ENCODE measurements around the gene ZFYVE28. TPM values are rescaled to one million over a fixed set of nuclear protein-coding genes. Genes with fewer than 3 reads are reported as not detected.

Gene ZFYVE28
- total RNA-seq, 3 donors from 2014 or later (not counting 1 experiment from before 2014, with no cell fraction given): 85.4 to 107 (median 104) TPM

- Histone ChIP-seq H3K27me3 (ENCODE audit: control insufficient read depth, insufficient read depth, low read length) (no peaks in the 10 kb centered on the region), H3K9me3 (ENCODE audit: control insufficient read depth, insufficient read depth, low read length) (no peaks in the 10 kb centered on the region), H3K36me3 (ENCODE audit: control insufficient read depth, insufficient read depth, low read length) (no peaks in the 10 kb centered on the region), H3K4me1 (ENCODE audit: control insufficient read depth, insufficient read depth, low read length) (peaks cover 40% of the 10 kb centered on the region), H3K27ac (ENCODE audit: low read length) (peak overlapping the region; percentile 72), H3K4me3 (ENCODE audit: low read length) (no peak overlapping the region)
- ATAC-seq (no peak), DNase-seq (no peak)
- no peaks in the 10 kb centered on the region for H3K27me3 Mint-ChIP-seq (ENCODE audit: low read depth in 2 of 2)
- intact Hi-C loops (cut with micrococcal nuclease): loop anchor here (2.0 kb wide), 1 partner anchor 64 kb away; no protein-coding TSS in a partner anchor
- H3K4me1 Mint-ChIP-seq: peaks cover 11 to 22% of the 10 kb centered on the region in 2 donors
- WGBS (ENCODE audit: insufficient coverage): 80% methylated on average over 9 of the region's 9 CpGs
- no peaks in the 10 kb centered on the region for H3K36me3 Mint-ChIP-seq
- peak overlapping the region; percentile 95 for H3K27ac Mint-ChIP-seq
- H3K9me3 Mint-ChIP-seq: no peaks in the 10 kb centered on the region
- TF ChIP-seq CTCF (IDR thresholded peaks at IDR 0.05): no peak
- H3K4me3 Mint-ChIP-seq: peak overlapping the region; percentile 87
Observed at GRCh38 chr4:2290488-2290887, 128.0 kb downstream of the ZFYVE28 start.

- no peaks in the 10 kb centered on the region for H3K27me3 Mint-ChIP-seq (ENCODE audit: low read depth in 2 of 2)
- peak overlapping the region; percentile 78 for H3K4me3 Mint-ChIP-seq
- Histone ChIP-seq H3K36me3 (ENCODE audit: control insufficient read depth, insufficient read depth, low read length) (no peaks in the 10 kb centered on the region), H3K27me3 (ENCODE audit: control insufficient read depth, insufficient read depth, low read length) (no peaks in the 10 kb centered on the region), H3K4me1 (ENCODE audit: control insufficient read depth, insufficient read depth, low read length) (peaks cover 40% of the 10 kb centered on the region), H3K27ac (ENCODE audit: low read length) (peak overlapping the region; percentile 72), H3K4me3 (ENCODE audit: low read length) (no peak overlapping the region), H3K9me3 (ENCODE audit: control insufficient read depth, insufficient read depth, low read length) (no peaks in the 10 kb centered on the region)
- no peaks in the 10 kb centered on the region for H3K9me3 Mint-ChIP-seq
- ATAC-seq (no peak), DNase-seq (peak in 1 of 2 donors; percentile 16)
- no peaks in the 10 kb centered on the region for H3K36me3 Mint-ChIP-seq
- no peak for TF ChIP-seq CTCF (IDR thresholded peaks at IDR 0.05)
- intact Hi-C loops (cut with micrococcal nuclease): loop anchor here (2.0 kb wide), 1 partner anchor 65 kb away; no protein-coding TSS in a partner anchor
- 92% methylated on average over 11 of the region's 11 CpGs for WGBS (ENCODE audit: insufficient coverage)
- H3K4me1 Mint-ChIP-seq: peaks cover 11 to 24% of the 10 kb centered on the region in 2 donors
- H3K27ac Mint-ChIP-seq: peak overlapping the region; percentile 95
Observed at GRCh38 chr4:2289955-2290333, 128.5 kb downstream of the ZFYVE28 start.

GRCh38 chr4:2289311-2289954 is 129.0 kb downstream of the ZFYVE28 start:
- WGBS (ENCODE audit: insufficient coverage): 94% methylated on average over 14 of the region's 14 CpGs
- Mint-ChIP-seq H3K27ac (peak overlapping the region; percentile 95), H3K4me3 (no peak overlapping the region), H3K9me3 (no peaks in the 10 kb centered on the region), H3K36me3 (no peaks in the 10 kb centered on the region), H3K4me1 (peaks cover 11 to 25% of the 10 kb centered on the region in 2 donors), H3K27me3 (ENCODE audit: low read depth in 2 of 2) (no peaks in the 10 kb centered on the region)
- intact Hi-C loops (cut with micrococcal nuclease): no loop called here
- peak in 1 of 2 donors; percentile 14 for DNase-seq
- no peaks in the 10 kb centered on the region for H3K36me3 ChIP-seq (ENCODE audit: control insufficient read depth, insufficient read depth, low read length)
- no peak for ATAC-seq
- H3K9me3 ChIP-seq (ENCODE audit: control insufficient read depth, insufficient read depth, low read length): no peaks in the 10 kb centered on the region
- TF ChIP-seq CTCF (IDR thresholded peaks at IDR 0.05): no peak
- H3K27ac ChIP-seq (ENCODE audit: low read length): no peak overlapping the region
- no peak overlapping the region for H3K4me3 ChIP-seq (ENCODE audit: low read length)
- no peaks in the 10 kb centered on the region for H3K27me3 ChIP-seq (ENCODE audit: control insufficient read depth, insufficient read depth, low read length)
- H3K4me1 ChIP-seq (ENCODE audit: control insufficient read depth, insufficient read depth, low read length): peaks cover 40% of the 10 kb centered on the region

Data from natural killer cell (primary cell).